ENCODE data around the gene PLEKHA6.

Gene PLEKHA6

DNA sequence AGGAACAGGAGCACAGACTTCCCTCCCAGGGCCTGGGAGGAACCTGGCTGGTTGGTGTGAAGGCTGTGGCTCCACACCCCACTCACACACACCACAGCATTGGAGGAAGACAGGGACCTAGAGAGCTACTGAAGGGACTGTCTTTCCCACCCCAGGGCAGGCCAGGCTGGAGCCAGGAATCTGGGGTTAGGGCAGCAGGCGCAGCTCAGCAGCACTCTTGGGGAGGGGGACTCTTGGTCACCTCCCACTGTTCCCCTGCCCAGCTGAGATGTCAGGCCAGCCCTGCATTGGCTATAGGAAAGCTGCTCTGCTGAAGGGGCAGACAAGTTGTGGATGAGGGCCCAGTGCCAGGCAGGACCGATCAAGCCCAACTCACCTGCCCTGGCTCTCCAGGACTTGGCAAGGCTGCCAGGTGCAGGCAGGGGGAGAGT lies 1.6 kb upstream of the PLEKHA6 start:
- no peak for TF ChIP-seq SPI1 (IDR thresholded peaks at IDR 0.05; ENCODE audit: borderline replicate concordance, low read depth)
- TF ChIP-seq GABPA (IDR thresholded peaks at IDR 0.05; ENCODE audit: low read depth) = no peak
- TF ChIP-seq, protein P1, sequence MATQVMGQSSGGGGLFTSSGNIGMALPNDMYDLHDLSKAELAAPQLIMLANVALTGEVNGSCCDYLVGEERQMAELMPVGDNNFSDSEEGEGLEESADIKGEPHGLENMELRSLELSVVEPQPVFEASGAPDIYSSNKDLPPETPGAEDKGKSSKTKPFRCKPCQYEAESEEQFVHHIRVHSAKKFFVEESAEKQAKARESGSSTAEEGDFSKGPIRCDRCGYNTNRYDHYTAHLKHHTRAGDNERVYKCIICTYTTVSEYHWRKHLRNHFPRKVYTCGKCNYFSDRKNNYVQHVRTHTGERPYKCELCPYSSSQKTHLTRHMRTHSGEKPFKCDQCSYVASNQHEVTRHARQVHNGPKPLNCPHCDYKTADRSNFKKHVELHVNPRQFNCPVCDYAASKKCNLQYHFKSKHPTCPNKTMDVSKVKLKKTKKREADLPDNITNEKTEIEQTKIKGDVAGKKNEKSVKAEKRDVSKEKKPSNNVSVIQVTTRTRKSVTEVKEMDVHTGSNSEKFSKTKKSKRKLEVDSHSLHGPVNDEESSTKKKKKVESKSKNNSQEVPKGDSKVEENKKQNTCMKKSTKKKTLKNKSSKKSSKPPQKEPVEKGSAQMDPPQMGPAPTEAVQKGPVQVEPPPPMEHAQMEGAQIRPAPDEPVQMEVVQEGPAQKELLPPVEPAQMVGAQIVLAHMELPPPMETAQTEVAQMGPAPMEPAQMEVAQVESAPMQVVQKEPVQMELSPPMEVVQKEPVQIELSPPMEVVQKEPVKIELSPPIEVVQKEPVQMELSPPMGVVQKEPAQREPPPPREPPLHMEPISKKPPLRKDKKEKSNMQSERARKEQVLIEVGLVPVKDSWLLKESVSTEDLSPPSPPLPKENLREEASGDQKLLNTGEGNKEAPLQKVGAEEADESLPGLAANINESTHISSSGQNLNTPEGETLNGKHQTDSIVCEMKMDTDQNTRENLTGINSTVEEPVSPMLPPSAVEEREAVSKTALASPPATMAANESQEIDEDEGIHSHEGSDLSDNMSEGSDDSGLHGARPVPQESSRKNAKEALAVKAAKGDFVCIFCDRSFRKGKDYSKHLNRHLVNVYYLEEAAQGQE (IDR thresholded peaks at IDR 0.05; ENCODE audit: insufficient replicate concordance, low read depth) = no peak
- TF ChIP-seq CTCF (IDR thresholded peaks at IDR 0.05; ENCODE audit: insufficient read depth, low read length) = no peak
- no peak for TF ChIP-seq POLR2AphosphoS5 (IDR thresholded peaks at IDR 0.05; ENCODE audit: low read depth)
- Histone ChIP-seq H3K27me3 (ENCODE audit: insufficient read depth, poor library complexity, severe bottlenecking) (peaks cover 2% of the 10 kb centered on the region), H3K4me3 (replicated peaks; ENCODE audit: insufficient read depth, low read length) (no peak overlapping the region), H3K27ac (replicated peaks) (no peak overlapping the region)
- DNase-seq (ENCODE audit: low read depth in 1 of 2, low spot score in 1 of 2) = no peak

GRCh38 chr1:204360314-204360713 lies 585 bp upstream of the PLEKHA6 start:
- TF ChIP-seq SPI1 (IDR thresholded peaks at IDR 0.05; ENCODE audit: borderline replicate concordance, low read depth) (no peak), GABPA (IDR thresholded peaks at IDR 0.05; ENCODE audit: low read depth) (no peak), POLR2AphosphoS5 (IDR thresholded peaks at IDR 0.05; ENCODE audit: low read depth) (no peak), CTCF (IDR thresholded peaks at IDR 0.05; ENCODE audit: insufficient read depth, low read length) (no peak)
- TF ChIP-seq, protein P1 (IDR thresholded peaks at IDR 0.05; ENCODE audit: insufficient replicate concordance, low read depth) = no peak

DNA sequence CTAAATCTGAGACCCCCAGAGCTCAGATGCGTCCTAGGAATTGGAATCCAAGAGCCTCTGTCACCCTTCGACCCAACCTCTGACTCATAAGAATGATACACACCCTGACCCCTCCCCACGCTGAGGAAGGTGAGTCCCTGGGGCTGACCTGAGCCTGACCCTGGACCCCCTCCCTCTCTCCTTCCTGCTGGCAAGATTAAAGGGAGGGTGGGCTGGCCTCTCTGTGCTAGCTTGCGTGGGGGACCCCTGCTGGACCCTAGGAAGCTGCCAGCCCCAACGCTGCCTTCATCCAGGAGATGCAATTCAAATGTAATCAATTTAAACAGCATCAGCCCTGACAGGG lies 627 bp downstream of the PLEKHA6 start:
- no peak for DNase-seq (ENCODE audit: low read depth in 1 of 2, low spot score in 1 of 2)
- no peak for TF ChIP-seq GABPA (IDR thresholded peaks at IDR 0.05; ENCODE audit: low read depth)
- no peak for TF ChIP-seq SPI1 (IDR thresholded peaks at IDR 0.05; ENCODE audit: borderline replicate concordance, low read depth)
- TF ChIP-seq POLR2AphosphoS5 (IDR thresholded peaks at IDR 0.05; ENCODE audit: low read depth) = no peak
- no peak for TF ChIP-seq CTCF (IDR thresholded peaks at IDR 0.05; ENCODE audit: insufficient read depth, low read length)
- TF ChIP-seq, protein P1 (IDR thresholded peaks at IDR 0.05; ENCODE audit: insufficient replicate concordance, low read depth) = no peak
- no peak overlapping the region for H3K4me3 ChIP-seq (replicated peaks; ENCODE audit: insufficient read depth, low read length)
- no peaks in the 10 kb centered on the region for H3K27me3 ChIP-seq (ENCODE audit: insufficient read depth, poor library complexity, severe bottlenecking)
- no peak overlapping the region for H3K27ac ChIP-seq (replicated peaks)

More at GRCh38 chr1:204360314-204360713, 585 bp upstream of the PLEKHA6 start:
- H3K27ac ChIP-seq (replicated peaks) = no peak overlapping the region
- H3K4me3 ChIP-seq (replicated peaks; ENCODE audit: insufficient read depth, low read length) = no peak overlapping the region
- H3K27me3 ChIP-seq (ENCODE audit: insufficient read depth, poor library complexity, severe bottlenecking) = no peaks in the 10 kb centered on the region
- DNase-seq (ENCODE audit: low read depth in 1 of 2, low spot score in 1 of 2) = no peak
